Keratinocyte (primary cell): ENCODE measurements around the gene FBN2. TPM values are rescaled to one million over a fixed set of nuclear protein-coding genes. Genes with fewer than 3 reads are reported as not detected.

Source experiments
- DNase-seq: peaks from one replicate; pipeline ENCODE4 v3.0.0-alpha.2; 2011; ENCODE audit warnings: low read depth, missing footprints, low spot score
- FAIRE-seq: peaks from 2 replicates; lab custom pipeline; 2011; peaks lifted over from hg19 to GRCh38; lab: Jason Lieb, UNC
- H2AFZ ChIP-seq: 2 replicates; pipeline ENCODE4 v1.6.0; 2012; ENCODE audit warnings: low read length, control low read depth, inconsistent platforms; ENCODE audit not compliant: control insufficient read depth
- H3K27ac ChIP-seq: 2 replicates; pipeline ENCODE4 v1.5.1; 2011; ENCODE audit warnings: low read length; ENCODE audit not compliant: control insufficient read depth, insufficient read depth
- H3K27me3 ChIP-seq: 3 replicates; pipeline ENCODE4 v1.6.0; 2011; ENCODE audit warnings: low read length; ENCODE audit not compliant: control insufficient read depth, insufficient read depth; ENCODE audit errors: extremely low read depth
- H3K36me3 ChIP-seq, 2 experiments: 2 replicates in 1 of 2; 3 replicates in 1 of 2; pipeline ENCODE4 v1.5.1; 2011; ENCODE audit warnings: low read length in 2 of 2, mild to moderate bottlenecking in 1 of 2; ENCODE audit not compliant: control insufficient read depth in 2 of 2, insufficient read depth in 2 of 2; ENCODE audit errors: extremely low read depth in 1 of 2
- H3K4me1 ChIP-seq: 3 replicates; pipeline ENCODE4 v1.5.1; 2011; ENCODE audit warnings: low read length; ENCODE audit not compliant: control insufficient read depth, insufficient read depth; ENCODE audit errors: extremely low read depth
- H3K4me2 ChIP-seq: 3 replicates; pipeline ENCODE4 v1.6.0; 2011; ENCODE audit warnings: low read depth, low read length; ENCODE audit not compliant: control insufficient read depth, insufficient read depth; ENCODE audit errors: extremely low read depth
- H3K4me3 ChIP-seq, 3 experiments: fragments of 200-600 bp in 1 of 3; sonication (generic) in 1 of 3; 2 replicates in 2 of 3; 3 replicates in 1 of 3; pipeline ENCODE4 v1.5.1; 2011 to 2016; ENCODE audit warnings: low read length in 3 of 3, mild to moderate bottlenecking in 3 of 3, control low read depth in 2 of 3, inconsistent platforms in 1 of 3, low read depth in 1 of 3, mixed read lengths in 1 of 3, mixed run types in 1 of 3, moderate library complexity in 1 of 3; ENCODE audit not compliant: control insufficient read depth in 2 of 3, insufficient read depth in 2 of 3; ENCODE audit errors: extremely low read depth in 1 of 3
- H3K79me2 ChIP-seq: 2 replicates; pipeline ENCODE4 v1.6.0; 2012; ENCODE audit warnings: low read length; ENCODE audit not compliant: control insufficient read depth, insufficient read depth
- H3K9ac ChIP-seq: 3 replicates; pipeline ENCODE4 v1.6.0; 2011; ENCODE audit warnings: low read length; ENCODE audit not compliant: control insufficient read depth, insufficient read depth; ENCODE audit errors: extremely low read depth
- H3K9me1 ChIP-seq: 3 replicates; pipeline ENCODE4 v1.6.0; 2011; ENCODE audit warnings: low read length; ENCODE audit not compliant: control insufficient read depth, insufficient read depth; ENCODE audit errors: extremely low read depth
- H3K9me3 ChIP-seq: 2 replicates; pipeline ENCODE4 v1.5.1; 2012; ENCODE audit warnings: low read depth, low read length; ENCODE audit not compliant: control insufficient read depth
- H4K20me1 ChIP-seq: 3 replicates; pipeline ENCODE4 v1.6.0; 2011; ENCODE audit warnings: low read length; ENCODE audit not compliant: control insufficient read depth, insufficient read depth; ENCODE audit errors: extremely low read depth
- CTCF ChIP-seq, 3 experiments: IDR thresholded peaks in 1 of 3; conservative IDR thresholded peaks in 1 of 3; optimal IDR thresholded peaks in 1 of 3; 2 replicates in 2 of 3; 3 replicates in 1 of 3; pipeline versions ENCODE3 to v1.5.1; 2011; ENCODE audit warnings: low read length in 3 of 3, mild to moderate bottlenecking in 3 of 3, moderate library complexity in 2 of 3, control low read depth in 1 of 3, inconsistent platforms in 1 of 3; ENCODE audit not compliant: insufficient read depth in 2 of 3; ENCODE audit errors: extremely low read depth in 1 of 3
- EZH2 ChIP-seq: IDR thresholded peaks from one replicate; pipeline ENCODE4 v1.6.1; 2012; ENCODE audit warnings: inconsistent platforms, mild to moderate bottlenecking, low read length, moderate library complexity
- dilution Hi-C: fragments of 300-500 bp; cut with MboI; formaldehyde crosslinking; loops from one replicate; pipeline ENCODE4 v1.7.0; 2020; ENCODE audit warnings: low sequenced_read_pairs; ENCODE audit not compliant: extremely low pct_ligation_motif_present
- polyA plus RNA-seq, 5 experiments: library from polyadenylated mRNA; depleted of rRNA in 3 of 5; stranded (reverse) in 3 of 5; stranded (forward) in 1 of 5; unstranded in 1 of 5; fragments of >200 nt; gene quantifications; 1 replicate in 1 of 5; 2 replicates in 3 of 5; 3 replicates in 1 of 5; pipeline versions ENCODE4 v1.2.1 to v1.2.3, GENCODE V29; 2011 to 2012; ENCODE audit warnings: missing spikeins in 2 of 5, low read depth in 1 of 5, low replicate concordance in 1 of 5

FBN2 gene
- polyA plus RNA-seq, 1 donor (not counting 4 experiments of a cell fraction or from before 2014, with no cell fraction given) = 30.1 TPM

- H3K4me3 ChIP-seq = no peak overlapping the region
- H2AFZ ChIP-seq = no peak overlapping the region
- H3K4me2 ChIP-seq = no peak overlapping the region
- H3K79me2 ChIP-seq = no peaks in the 10 kb centered on the region
- no peaks in the 10 kb centered on the region for H3K9me1 ChIP-seq
- no peak overlapping the region for H3K27ac ChIP-seq
- dilution Hi-C loops = no loop called here
- TF ChIP-seq CTCF (optimal IDR thresholded peaks at IDR 0.05 in 1 of 3, IDR thresholded peaks at IDR 0.05 in 1 of 3, conservative IDR thresholded peaks at IDR 0.05 in 1 of 3; ENCODE audit: extremely low read depth in 1 of 3, insufficient read depth in 2 of 3, low read length in 3 of 3) = no peak
- no peak for TF ChIP-seq EZH2
- peaks cover 16% of the 10 kb centered on the region for H3K4me1 ChIP-seq
- DNase-seq (no peak), FAIRE-seq (no peak)
- no peaks in the 10 kb centered on the region for H3K27me3 ChIP-seq
- no peaks in the 10 kb centered on the region for H3K9me3 ChIP-seq
- H4K20me1 ChIP-seq = no peaks in the 10 kb centered on the region
- no peak overlapping the region for H3K9ac ChIP-seq
- H3K36me3 ChIP-seq = peaks cover 3 to 6% of the 10 kb centered on the region in 2 experiments
Observed at GRCh38 chr5:128405159-128405558, 132.9 kb downstream of the FBN2 start.

- Histone ChIP-seq H3K9me1 (no peaks in the 10 kb centered on the region), H4K20me1 (no peaks in the 10 kb centered on the region), H3K9ac (no peak overlapping the region), H3K4me2 (no peak overlapping the region), H3K36me3 (peaks cover 3 to 6% of the 10 kb centered on the region in 2 experiments), H3K4me3 (no peak overlapping the region), H3K27me3 (no peaks in the 10 kb centered on the region), H3K79me2 (no peaks in the 10 kb centered on the region), H3K4me1 (peaks cover 4% of the 10 kb centered on the region), H3K27ac (no peak overlapping the region), H3K9me3 (no peaks in the 10 kb centered on the region), H2AFZ (no peak overlapping the region)
- no peak for TF ChIP-seq EZH2
- no peak for TF ChIP-seq CTCF (optimal IDR thresholded peaks at IDR 0.05 in 1 of 3, IDR thresholded peaks at IDR 0.05 in 1 of 3, conservative IDR thresholded peaks at IDR 0.05 in 1 of 3; ENCODE audit: extremely low read depth in 1 of 3, insufficient read depth in 2 of 3, low read length in 3 of 3)
- dilution Hi-C loops = no loop called here
- FAIRE-seq = no peak
- no peak for DNase-seq
Observed at GRCh38 chr5:128403333-128403732, 134.7 kb downstream of the FBN2 start.
